OCI-LY1 (cell line): ENCODE measurements around the gene ARHGEF28.
A peak's percentile ranks its signal among the peaks of the same experiment; 100 is the strongest.

Experiments used
- H2AFZ ChIP-seq: fragments of 200-600 bp; sonication (generic), shearing (Covaris generic); 2 replicates; pipeline ENCODE4 v1.6.0; 2014; ENCODE audit warnings: antibody characterized with exemption, mild to moderate bottlenecking, low read length
- H3F3A ChIP-seq: fragments of 200-600 bp; sonication (generic), shearing (Covaris generic); 2 replicates; pipeline ENCODE4 v1.6.0; 2014; ENCODE audit warnings: mild to moderate bottlenecking, antibody characterized with exemption, low read length, moderate library complexity; ENCODE audit not compliant: insufficient read depth
- H3K27ac ChIP-seq: fragments of 200-600 bp; sonication (generic); 2 replicates; pipeline ENCODE4 v1.5.1; 2014; ENCODE audit warnings: low read length, mixed run types, mild to moderate bottlenecking, low read depth; ENCODE audit not compliant: poor library complexity, severe bottlenecking
- H3K27me3 ChIP-seq: fragments of 200-600 bp; sonication (generic); 2 replicates; pipeline ENCODE4 v1.6.0; 2014; ENCODE audit warnings: antibody characterized with exemption, mild to moderate bottlenecking, low read length, moderate library complexity; ENCODE audit not compliant: insufficient read depth
- H3K36me3 ChIP-seq: fragments of 200-600 bp; sonication (generic); 2 replicates; pipeline ENCODE4 v1.6.1; 2014; ENCODE audit warnings: mild to moderate bottlenecking, antibody characterized with exemption, low read length, moderate library complexity, mixed read lengths; ENCODE audit not compliant: insufficient read depth
- H3K4me1 ChIP-seq: fragments of 200-600 bp; sonication (generic); 2 replicates; pipeline ENCODE4 v1.5.1; 2014; ENCODE audit warnings: mild to moderate bottlenecking, low read length, moderate library complexity; ENCODE audit not compliant: insufficient read depth, severe bottlenecking
- H3K4me2 ChIP-seq: fragments of 200-600 bp; sonication (generic), shearing (Covaris generic); 2 replicates; pipeline ENCODE4 v1.6.1; 2014; ENCODE audit warnings: low read length
- H3K4me3 ChIP-seq: fragments of 200-600 bp; sonication (generic); 2 replicates; pipeline ENCODE4 v1.5.1; 2014; ENCODE audit warnings: low read length, low read depth, mild to moderate bottlenecking, mixed read lengths; ENCODE audit not compliant: poor library complexity, severe bottlenecking
- H3K79me2 ChIP-seq: fragments of 200-600 bp; shearing (Covaris generic); 2 replicates; pipeline ENCODE4 v1.6.1; 2016; ENCODE audit warnings: mixed run types, low read length, mixed read lengths; ENCODE audit not compliant: insufficient read depth
- H3K9ac ChIP-seq: fragments of 200-600 bp; sonication (generic), shearing (Covaris generic); 2 replicates; pipeline ENCODE4 v1.6.1; 2014; ENCODE audit warnings: mild to moderate bottlenecking, low read length, mixed read lengths
- H3K9me2 ChIP-seq: fragments of 200-600 bp; sonication (generic), shearing (Covaris generic); 2 replicates; pipeline ENCODE4 v1.6.1; 2014; ENCODE audit warnings: low read depth, mild to moderate bottlenecking, low read length, mixed read lengths
- H3K9me3 ChIP-seq: fragments of 200-600 bp; shearing (Covaris generic); 2 replicates; pipeline ENCODE4 v1.6.1; 2014; ENCODE audit warnings: low read length, mixed read lengths
- H4K20me1 ChIP-seq: fragments of 200-600 bp; sonication (generic), shearing (Covaris generic); 2 replicates; pipeline ENCODE4 v1.6.0; 2016; ENCODE audit warnings: mild to moderate bottlenecking, low read length; ENCODE audit not compliant: insufficient read depth
- EZH2 ChIP-seq: fragments of 200-600 bp; sonication (generic), shearing (Covaris generic); IDR thresholded peaks from 2 replicates; pipeline ENCODE4 v1.8.0; 2017; ENCODE audit warnings: borderline replicate concordance, mixed run types, mild to moderate bottlenecking, antibody characterized with exemption, low read length, moderate library complexity, mixed read lengths
- TF ChIP-seq, protein P1 (sequence below): fragments of 200-600 bp; sonication (generic), shearing (Covaris generic); IDR thresholded peaks from 2 replicates; pipeline ENCODE4 v1.5.1; 2017; ENCODE audit warnings: mild to moderate bottlenecking, antibody characterized with exemption, low read length, moderate library complexity, mixed read lengths

Gene ARHGEF28

DNA sequence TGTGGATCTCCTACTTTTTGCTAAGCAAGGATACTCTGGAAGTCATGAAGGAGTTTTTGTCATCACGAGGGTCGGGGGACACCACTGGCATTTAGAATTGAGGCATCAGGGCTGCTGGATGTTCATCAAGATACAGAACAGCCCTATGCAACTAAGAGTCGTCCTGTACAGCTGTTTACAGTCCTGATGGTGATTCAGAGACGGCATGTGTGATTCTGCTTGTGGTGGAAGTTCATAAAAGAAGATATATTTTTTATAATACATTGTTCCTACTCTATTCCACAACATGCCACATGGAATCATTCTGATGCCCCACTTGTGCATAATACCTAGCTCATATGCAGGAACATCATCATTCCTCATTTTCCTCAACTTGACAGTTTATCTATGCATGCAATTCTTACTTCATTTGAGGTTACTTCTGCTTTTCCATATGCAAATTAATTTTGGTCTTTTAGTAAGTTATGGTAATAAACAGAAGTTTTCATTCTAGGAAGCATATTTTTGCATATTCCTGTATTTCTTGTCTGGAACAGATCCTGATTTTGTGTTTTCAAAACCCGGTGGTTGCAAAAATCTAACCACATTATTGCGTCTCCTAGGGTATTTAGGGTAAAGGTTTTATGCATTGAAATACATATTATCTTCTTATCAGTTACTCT, 155.2 kb downstream of the ARHGEF28 start:
- no peaks in the 10 kb centered on the region for H3K9me3 ChIP-seq
- no peaks in the 10 kb centered on the region for H4K20me1 ChIP-seq
- H3K4me3 ChIP-seq: no peak overlapping the region

DNA sequence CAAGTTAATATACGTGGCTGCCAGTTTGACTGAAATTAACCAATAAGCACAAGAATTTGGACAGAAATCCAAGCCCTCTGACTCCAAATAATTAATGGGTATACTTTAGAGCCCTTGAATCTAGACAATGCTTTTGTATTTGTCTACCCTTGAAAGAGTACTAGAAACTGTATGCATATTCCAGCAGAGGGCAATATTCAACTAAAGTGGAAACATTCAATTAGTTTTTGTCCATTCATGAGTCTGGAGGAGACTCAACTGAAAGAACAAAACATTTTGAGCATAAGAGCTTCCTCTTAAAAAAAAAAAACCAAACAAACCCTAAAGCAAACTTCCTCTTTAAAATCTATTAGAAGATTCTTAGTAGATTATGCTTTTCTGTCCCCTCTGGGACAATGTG, 157.8 kb downstream of the ARHGEF28 start:
- no peak overlapping the region for H3K4me3 ChIP-seq
- H3K36me3 ChIP-seq: no peaks in the 10 kb centered on the region
- no peak overlapping the region for H3K4me2 ChIP-seq
- no peak overlapping the region for H2AFZ ChIP-seq
- H3K9ac ChIP-seq: no peak overlapping the region
- no peaks in the 10 kb centered on the region for H4K20me1 ChIP-seq
- no peaks in the 10 kb centered on the region for H3K79me2 ChIP-seq
- TF ChIP-seq, protein P1, sequence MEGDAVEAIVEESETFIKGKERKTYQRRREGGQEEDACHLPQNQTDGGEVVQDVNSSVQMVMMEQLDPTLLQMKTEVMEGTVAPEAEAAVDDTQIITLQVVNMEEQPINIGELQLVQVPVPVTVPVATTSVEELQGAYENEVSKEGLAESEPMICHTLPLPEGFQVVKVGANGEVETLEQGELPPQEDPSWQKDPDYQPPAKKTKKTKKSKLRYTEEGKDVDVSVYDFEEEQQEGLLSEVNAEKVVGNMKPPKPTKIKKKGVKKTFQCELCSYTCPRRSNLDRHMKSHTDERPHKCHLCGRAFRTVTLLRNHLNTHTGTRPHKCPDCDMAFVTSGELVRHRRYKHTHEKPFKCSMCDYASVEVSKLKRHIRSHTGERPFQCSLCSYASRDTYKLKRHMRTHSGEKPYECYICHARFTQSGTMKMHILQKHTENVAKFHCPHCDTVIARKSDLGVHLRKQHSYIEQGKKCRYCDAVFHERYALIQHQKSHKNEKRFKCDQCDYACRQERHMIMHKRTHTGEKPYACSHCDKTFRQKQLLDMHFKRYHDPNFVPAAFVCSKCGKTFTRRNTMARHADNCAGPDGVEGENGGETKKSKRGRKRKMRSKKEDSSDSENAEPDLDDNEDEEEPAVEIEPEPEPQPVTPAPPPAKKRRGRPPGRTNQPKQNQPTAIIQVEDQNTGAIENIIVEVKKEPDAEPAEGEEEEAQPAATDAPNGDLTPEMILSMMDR: peak; percentile 27; the same call in 1 of the 2 replicates
- no peak for TF ChIP-seq EZH2
- H3K9me3 ChIP-seq: no peaks in the 10 kb centered on the region
- H3K9me2 ChIP-seq: no peaks in the 10 kb centered on the region
- no peaks in the 10 kb centered on the region for H3K4me1 ChIP-seq
- no peaks in the 10 kb centered on the region for H3K27me3 ChIP-seq
- no peak overlapping the region for H3K27ac ChIP-seq
- no peaks in the 10 kb centered on the region for H3F3A ChIP-seq

More for the DNA sequence above, 155.2 kb downstream of the ARHGEF28 start:
- Histone ChIP-seq H3K9me2 (no peaks in the 10 kb centered on the region), H2AFZ (no peak overlapping the region), H3K9ac (no peak overlapping the region), H3F3A (no peaks in the 10 kb centered on the region), H3K79me2 (no peaks in the 10 kb centered on the region), H3K27me3 (no peaks in the 10 kb centered on the region), H3K27ac (no peak overlapping the region), H3K36me3 (no peaks in the 10 kb centered on the region), H3K4me1 (no peaks in the 10 kb centered on the region), H3K4me2 (no peak overlapping the region)
- TF ChIP-seq, protein P1: no peak
- no peak for TF ChIP-seq EZH2

DNA sequence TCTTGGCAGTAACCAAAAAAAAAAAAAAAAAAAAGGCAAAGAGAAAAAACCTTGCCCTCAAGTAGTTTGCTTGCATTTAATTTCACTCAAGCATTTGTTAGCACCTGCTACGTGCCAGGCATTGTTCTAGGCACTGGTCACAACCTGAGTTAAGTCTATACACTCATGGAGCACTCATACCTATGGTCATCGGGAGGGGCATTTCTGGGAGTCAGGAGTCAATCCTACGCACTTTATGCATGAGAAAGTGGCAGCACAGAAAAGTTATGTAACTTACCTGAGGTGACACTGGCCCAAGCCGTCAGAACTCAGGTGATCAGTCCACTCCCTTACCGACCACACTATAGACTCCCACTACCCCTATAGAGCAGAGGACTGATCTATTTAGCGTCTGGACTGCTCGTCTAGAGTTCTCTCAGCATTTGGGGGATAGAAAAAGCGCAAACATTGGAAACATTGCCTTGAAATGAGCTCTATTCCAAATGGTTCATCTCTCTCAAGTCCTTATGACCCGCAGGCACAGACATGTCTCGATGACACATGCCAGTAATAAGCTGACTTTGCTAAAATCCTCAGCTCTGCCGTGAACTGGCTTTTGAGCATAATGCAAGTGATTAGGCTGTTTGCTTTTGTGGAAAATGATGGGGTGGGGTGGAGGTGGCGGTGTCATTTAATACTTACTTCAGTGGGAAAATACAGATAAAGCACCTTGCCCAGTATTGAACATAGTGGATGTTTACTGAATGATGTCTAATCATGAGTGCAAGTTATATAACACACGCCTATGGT, 160.2 kb downstream of the ARHGEF28 start:
- H3K27me3 ChIP-seq: no peaks in the 10 kb centered on the region
- H3K27ac ChIP-seq: no peak overlapping the region
- H2AFZ ChIP-seq: no peak overlapping the region
- H3F3A ChIP-seq: no peaks in the 10 kb centered on the region
- no peak overlapping the region for H3K4me3 ChIP-seq
- H3K9me2 ChIP-seq: no peaks in the 10 kb centered on the region
- H3K4me1 ChIP-seq: no peaks in the 10 kb centered on the region
- no peak overlapping the region for H3K4me2 ChIP-seq
- no peak overlapping the region for H3K9ac ChIP-seq
- H4K20me1 ChIP-seq: no peaks in the 10 kb centered on the region
- no peak for TF ChIP-seq EZH2
- TF ChIP-seq, protein P1: no peak
- H3K36me3 ChIP-seq: no peaks in the 10 kb centered on the region
- H3K9me3 ChIP-seq: no peaks in the 10 kb centered on the region
- H3K79me2 ChIP-seq: no peaks in the 10 kb centered on the region
